Measurements from ENCODE around the gene RNPC3.

RNPC3 gene, protein sequence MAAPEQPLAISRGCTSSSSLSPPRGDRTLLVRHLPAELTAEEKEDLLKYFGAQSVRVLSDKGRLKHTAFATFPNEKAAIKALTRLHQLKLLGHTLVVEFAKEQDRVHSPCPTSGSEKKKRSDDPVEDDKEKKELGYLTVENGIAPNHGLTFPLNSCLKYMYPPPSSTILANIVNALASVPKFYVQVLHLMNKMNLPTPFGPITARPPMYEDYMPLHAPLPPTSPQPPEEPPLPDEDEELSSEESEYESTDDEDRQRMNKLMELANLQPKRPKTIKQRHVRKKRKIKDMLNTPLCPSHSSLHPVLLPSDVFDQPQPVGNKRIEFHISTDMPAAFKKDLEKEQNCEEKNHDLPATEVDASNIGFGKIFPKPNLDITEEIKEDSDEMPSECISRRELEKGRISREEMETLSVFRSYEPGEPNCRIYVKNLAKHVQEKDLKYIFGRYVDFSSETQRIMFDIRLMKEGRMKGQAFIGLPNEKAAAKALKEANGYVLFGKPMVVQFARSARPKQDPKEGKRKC

DNA sequence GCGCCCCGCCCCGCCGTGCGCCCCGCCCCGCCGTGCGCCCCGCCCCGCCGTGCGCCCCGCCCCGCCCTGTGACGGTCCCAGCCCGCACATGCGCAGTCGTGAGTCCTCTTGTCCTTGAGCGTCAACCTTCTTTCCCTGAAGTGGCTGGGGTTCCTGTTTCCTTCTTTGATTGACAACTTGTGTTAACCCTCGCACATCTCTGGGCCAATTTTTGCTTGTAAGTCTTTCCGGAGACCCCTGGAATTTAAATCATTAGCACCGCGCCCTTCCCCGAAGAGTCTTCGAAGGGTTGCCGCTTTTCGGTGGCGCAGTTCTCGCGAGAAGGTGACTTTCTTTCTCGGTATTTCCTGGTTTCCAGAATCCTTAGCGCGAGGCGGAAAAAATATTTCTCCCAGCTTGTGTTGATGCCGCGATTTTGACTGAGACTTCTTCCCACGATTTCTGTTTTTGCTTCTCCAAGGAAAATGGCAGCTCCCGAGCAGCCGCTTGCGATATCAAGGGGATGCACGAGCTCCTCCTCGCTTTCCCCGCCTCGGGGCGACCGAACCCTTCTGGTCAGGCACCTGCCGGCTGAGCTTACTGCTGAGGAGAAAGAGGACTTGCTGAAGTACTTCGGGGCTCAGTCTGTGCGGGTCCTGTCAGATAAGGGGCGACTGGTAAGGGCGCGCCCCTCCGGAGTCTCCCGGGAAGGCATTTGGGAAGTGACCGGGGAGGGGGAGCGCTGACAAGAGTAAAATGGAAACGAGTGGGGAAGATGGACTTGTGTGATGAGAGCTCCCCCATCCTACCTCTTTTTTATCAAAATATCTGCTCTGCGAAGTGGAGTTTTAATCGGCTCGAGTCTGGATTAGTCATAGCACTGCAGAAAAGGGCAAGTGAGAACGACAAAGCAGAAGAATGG lies at the start of gene RNPC3:
RNPC3 (plus strand) TSS at position 93 of the 901 bp plus-strand sequence; CDS start at position 465, 372 bp downstream.
- peak; percentile 90 for DNase-seq (ENCODE audit: low read depth)

DNA sequence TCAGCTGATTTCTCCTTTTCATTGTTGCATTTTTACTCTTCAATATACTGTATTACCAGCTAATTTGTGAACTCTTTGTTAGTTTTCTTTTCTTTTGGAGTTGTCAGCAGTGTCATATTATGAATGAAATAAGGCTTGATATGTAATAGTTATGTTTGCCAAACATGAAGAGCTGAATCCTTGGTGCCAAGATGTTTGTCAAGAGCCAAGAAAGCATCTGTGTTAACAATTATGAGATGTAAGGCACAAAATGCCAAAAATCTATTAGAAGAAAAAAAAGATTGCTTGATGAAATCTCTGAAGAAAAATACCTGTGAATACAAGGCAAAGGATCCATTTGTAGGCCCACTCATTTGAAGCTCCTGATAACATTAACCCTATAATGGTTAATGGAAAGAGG lies 48.4 kb upstream of the RNPC3 start:
- no peak for DNase-seq (ENCODE audit: low read depth)

DNA sequence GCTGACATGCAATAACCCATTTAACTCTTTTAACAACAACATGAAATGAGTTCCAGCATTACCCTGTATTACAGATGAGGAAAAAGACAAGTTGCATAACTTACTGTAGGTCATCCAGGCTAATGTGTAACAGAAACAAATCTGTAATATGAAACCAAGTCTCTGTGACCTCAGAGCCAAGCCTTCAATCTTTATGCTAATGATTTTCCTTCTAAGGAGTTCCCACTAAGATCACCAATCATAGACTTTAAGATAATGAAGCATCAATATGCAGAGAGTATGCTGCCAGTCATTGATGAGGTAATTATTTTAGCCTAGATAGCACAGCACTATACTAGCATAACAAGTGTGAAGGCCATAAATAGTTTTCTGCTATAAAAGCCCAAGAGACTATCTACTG lies 35.6 kb upstream of the RNPC3 start:
- DNase-seq (ENCODE audit: low read depth), result no peak

DNA sequence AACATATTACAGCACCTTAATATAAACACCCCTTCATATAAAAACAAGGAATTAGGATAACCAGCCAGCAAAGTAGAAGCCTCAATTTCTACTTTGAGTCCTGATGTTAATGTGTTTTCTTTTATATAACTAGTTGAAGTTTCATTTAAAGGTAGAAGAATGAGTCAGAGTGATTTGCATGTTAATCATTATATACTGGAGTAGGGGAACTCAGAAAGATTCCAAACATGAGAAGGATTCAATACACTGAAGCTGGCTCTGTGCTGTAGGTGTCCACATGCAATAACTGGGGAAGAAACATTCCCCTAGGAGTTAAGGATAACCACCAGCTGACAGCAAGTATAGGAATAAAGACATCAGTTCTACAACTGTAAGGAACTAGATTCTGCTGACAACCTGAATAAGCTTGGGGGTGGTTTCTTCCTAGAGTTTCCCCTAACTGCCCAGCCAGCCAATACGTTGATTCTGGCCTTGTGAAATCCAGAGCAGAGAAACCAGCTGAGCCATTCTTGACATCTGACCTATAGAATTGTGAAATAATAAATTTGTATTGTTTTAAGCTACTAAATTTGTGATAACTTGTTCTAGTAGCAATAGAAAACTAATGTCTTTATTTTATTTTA lies 33.4 kb upstream of the RNPC3 start:
- DNase-seq (ENCODE audit: low read depth), result no peak

DNA sequence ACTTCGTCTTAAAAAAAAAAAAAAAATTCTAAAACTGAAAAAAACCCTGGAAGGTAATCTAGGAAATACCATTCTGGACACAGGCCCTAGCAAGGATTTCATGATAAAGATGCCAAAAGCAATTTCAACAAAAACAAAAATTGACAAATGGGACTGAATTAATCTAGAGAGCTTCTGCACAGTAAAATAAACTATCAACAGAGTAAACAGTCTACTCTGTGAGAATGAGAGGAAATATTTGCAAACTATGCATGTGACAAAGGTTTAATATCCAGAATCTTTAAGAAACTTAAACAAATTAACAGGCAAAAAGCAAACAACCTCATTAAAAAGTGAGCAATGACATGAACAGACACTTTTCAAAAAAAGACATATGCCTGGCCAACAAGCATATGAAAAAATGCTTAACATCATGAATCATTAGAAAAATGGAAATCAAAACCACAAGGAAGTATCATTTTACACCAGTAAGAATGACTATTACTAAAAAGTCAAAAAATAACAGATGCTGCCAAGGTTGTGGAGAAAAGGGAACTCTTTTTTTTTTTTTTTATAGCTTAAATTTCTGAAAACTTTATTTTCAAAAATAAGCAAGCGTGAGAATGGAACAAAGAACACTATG lies 29.4 kb upstream of the RNPC3 start:
- DNase-seq (ENCODE audit: low read depth), result no peak

DNA sequence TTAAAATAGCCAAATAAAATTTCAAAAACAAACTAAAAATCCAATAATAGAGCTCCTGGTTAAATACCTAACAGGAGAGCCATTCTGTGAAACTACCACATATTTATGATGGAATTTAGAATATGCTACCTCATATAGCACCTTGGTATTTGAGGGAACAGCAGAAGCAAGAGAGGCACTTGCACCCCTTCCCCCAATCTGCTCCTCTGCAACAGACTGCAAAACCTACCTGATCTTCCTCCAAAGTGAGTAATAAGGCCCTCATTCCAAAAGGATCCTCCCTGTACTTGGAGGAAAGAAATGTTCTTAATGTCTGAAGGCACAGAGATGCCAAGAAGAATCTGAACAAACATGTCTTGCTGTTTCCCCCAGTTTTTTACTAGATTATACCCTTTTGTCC lies 28.1 kb upstream of the RNPC3 start:
- DNase-seq (ENCODE audit: low read depth), result no peak

DNA sequence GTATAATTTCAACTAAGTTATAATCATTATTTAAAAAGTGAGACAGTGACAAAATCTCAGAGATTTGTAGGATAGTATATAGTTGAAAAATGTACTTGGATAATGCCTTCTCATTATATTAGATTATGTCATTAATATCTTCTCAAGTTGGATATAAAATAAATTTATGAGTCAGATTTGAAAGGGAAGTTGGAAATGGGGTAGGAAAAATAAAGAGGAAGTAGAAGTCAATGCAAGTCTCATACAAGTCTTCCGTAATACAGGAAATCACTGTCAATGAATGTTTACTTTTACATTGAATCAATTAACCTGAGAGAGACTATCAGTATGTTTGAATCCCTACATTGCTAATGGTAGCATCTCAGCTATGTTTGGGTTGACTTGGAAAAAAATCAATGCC lies 16.2 kb upstream of the RNPC3 start:
- DNase-seq (ENCODE audit: low read depth), result no peak

DNA sequence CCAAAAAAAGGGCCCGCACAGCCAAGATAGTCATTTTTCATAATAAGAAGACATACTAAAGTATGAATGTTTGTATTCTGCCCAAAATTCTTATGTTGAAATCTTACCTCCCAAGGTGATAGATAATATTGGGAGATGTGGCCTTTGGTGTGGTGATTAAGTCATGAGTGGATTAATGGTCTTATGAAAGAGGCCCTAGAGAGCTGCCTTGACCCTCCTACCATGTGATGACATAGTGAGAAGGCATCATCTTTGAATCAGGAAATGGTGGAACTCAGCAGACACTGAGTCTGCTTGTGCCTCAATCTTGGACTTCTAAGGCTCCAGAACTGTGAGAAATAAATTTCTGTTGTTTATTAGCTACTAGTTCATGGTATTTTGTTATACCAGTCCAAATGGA lies 11.8 kb upstream of the RNPC3 start:
- DNase-seq (ENCODE audit: low read depth), result no peak

DNA sequence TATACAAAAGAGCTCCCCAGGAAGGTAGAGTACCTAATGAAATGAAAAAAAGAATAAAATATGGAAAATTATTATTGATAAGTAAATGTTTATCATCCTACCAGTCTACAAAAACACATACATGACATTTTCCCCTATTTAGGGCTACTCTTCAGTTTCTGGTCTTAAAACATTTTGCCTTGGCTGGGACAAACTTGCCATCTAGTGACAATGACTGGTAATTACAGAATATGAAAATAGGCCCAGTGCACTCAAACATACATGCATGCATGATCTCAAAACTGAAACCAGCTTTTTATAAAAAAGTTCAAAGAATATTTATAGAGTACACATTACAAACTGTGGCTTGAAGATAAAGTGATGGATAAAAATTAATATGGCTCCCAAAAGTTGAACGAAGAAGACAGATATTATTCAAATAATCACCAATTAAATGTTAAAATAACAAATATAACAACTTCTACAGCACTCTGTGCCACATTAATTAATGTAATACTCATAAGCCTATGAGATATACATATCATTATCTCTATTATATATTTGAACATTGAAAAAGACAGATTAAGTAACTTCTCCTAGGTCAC lies 10.5 kb upstream of the RNPC3 start:
- no peak for DNase-seq (ENCODE audit: low read depth)

DNA sequence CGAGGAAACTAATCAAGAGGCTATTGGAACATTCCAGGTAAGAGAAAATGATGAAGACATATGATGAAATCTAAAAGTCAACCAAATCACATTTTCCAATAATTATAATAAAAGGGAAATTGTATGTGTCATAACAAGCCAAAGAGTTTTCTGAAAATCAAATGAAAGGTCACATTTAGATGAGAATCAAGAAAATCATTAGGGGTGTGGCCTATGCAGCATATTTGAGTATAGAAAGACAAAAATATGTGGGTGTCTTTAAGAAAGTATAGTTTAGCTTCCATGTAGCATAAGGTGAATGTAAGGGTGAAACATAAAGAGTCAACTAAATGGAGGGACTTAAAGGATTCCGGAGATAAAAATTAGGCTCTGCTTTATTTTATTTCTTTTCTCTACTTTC lies 9.2 kb upstream of the RNPC3 start:
- DNase-seq (ENCODE audit: low read depth), result no peak

DNA sequence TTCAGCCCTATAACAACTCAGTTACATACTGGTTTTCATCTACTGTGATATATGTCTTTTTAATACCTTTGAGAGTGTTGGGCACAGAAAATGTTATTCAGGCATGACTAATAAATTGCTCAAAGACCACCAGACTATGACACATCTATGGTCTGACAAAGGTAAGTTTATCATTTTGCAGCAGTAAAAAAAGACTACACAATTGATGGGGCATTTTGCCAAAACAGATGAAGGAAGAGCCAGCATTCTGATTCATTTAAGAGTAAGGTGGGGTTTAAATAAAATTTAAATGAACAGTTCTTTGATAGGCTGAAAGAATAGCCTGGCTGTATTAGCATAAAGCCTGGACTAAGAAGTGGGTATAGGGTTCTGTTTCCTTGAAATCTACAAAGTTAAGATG lies 8.8 kb upstream of the RNPC3 start:
- DNase-seq (ENCODE audit: low read depth), result no peak

DNA sequence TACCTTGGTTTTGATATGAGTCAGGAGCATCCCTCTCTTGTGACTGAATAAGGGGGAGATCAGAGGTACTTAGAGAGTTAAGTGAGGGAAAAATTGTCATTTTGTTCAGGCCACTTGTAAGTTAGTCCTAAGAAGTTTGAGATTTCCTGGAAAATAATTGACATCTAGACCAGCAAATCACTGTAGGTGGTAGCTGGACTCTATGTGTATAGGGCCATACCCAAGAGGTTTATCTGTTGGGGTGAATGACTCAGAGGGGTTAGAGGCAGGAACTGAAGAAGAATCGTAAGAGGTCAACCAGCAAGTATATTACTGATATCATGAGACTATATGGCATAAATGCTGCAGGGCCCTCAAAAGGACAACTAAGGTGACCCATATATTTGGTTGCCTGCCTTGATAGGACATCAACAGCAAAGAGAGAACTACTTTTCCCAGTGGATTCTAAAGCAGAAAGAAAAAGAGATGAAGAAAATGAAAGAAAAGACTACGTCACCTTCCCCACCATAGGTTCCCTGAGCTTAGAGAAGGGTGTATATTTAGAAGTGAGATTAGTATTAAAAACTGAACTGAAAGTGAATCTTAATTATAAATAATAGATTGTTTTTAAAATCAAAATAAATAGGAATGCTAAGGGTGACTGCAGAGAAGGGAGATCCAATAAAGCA lies 8.0 kb upstream of the RNPC3 start:
- no peak for DNase-seq (ENCODE audit: low read depth)

DNA sequence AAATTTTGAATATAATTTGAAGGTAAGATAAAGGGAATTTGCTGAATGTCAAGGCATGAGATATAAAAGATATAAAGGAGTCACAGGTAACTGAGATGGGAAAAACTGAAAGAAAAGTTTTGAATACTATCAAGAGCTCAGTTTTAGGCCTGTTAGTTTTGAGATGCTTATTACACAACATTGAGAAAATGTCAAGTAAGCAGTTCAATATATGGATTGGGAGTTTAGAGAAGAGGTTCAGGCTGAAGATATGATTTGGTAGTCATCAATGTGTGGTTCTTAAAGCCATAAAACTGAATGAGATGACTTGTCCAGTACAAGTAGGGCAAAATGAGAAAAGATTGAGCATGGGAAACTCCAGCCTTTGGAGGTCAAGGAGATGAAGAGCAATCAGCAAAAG lies 4.7 kb upstream of the RNPC3 start:
- no peak for DNase-seq (ENCODE audit: low read depth)

DNA sequence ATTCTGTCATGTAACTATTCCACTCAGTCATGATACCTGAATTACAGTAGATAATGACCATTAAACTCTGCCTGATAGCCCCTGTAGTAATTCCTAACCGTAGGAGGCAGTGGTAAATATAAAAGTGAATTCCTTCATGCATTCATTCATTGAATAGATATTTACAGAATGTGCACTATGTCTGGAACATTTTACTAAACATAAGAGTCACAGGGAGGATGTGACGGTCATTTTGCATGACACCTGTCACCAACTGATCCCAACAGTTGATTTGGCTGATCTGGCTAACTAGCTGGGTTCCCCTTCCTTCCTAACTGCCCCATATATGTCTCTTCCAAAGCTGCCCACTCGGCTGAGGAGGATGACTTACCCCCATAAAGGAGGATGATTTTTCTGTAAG lies 2.2 kb upstream of the RNPC3 start:
- no peak for DNase-seq (ENCODE audit: low read depth)

DNA sequence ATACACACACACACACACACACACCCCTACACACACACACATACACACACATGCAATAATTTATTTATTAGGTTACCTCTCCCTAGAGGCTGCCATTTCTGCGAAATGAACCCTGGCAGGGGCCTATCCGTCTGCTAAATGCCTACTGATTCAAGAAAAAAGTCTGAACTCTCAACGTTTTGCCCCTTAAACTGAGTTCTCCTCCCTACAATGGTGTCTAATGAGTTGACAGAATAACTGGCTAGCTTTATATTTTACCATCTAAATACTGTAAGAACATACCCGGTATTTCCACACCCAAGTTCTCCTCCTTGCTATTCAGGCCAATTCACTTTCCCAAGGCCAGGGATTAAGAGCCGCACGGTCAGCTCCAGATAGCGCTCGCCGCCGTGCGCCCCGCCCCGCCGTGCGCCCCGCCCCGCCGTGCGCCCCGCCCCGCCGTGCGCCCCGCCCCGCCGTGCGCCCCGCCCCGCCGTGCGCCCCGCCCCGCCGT lies 339 bp upstream of the RNPC3 start:
- DNase-seq (ENCODE audit: low read depth), result no peak

DNA sequence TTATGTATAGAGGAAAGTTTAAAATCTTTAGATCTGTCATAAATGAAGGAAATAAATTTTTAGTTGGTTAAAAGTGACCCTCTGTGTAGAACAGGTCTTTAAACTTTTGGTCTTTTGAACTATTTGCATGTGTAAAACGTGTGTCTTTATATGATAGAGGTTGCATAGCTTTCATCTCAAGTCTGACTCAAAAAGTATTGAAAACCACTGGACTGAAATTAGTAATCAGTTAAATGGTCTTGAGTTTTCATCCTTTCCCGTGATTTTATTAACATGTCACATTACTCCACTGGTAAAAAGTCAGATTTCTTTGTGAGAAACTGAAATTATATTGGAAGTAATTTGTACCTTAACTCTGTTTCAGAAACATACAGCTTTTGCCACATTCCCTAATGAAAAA lies 1.8 kb downstream of the RNPC3 start:
- DNase-seq (ENCODE audit: low read depth), result no peak

DNA sequence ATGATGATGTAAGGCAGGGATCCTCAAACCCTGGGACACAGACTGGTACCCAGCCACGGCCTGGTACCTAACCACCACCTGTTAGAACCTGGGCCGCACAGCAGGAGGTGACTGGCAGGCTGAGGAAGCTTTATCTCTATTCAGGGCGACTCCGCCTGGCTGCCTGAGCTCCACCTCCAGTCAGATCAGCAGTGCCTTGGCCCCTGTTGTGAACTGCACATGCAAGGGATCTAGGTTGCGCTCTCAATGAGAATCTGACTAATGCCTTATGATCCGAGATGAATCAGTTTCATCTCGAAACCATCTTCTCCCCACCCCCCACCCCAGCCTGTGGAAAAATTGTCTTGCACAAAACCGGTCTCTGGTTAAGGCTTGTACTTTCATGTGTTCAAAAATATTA lies 4.2 kb downstream of the RNPC3 start:
- no peak for DNase-seq (ENCODE audit: low read depth)

DNA sequence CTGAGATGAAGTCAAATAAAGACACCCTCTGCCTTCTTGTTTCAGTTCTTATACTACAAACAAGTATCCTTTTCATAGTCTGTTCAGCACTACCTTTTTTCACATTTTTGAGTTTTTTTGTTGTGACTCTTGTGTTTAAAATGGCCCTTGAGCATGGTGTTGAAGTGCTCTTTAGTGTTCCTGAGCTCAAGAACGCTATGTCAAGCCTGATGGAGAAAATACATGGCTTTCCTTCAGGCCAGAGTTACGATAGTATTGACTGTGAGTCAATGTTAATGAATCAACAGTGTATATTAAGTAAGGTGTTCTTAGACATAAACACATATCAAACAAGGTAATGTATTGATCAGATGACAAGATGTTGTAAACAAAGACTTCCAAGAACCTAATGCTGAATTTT lies 12.7 kb downstream of the RNPC3 start:
- no peak for DNase-seq (ENCODE audit: low read depth)

DNA sequence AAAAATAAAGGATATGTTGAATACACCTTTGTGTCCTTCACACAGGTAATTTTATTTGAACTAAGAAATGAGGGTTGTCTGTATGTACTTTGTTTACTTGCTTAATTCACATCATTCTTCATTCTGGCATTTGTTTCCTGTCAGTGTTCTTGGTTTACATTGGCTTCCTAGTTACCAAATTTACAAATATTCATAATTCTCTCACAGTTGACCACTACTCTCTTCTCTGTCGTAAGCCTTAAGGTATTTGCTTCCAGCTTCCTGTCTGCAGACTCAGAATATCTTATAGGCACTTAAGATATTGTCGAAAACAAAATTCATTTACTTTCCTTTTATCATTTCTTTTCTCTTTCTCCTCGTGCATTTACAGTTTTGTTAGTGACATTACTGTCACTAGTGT lies 15.9 kb downstream of the RNPC3 start:
- DNase-seq (ENCODE audit: low read depth), result no peak

DNA sequence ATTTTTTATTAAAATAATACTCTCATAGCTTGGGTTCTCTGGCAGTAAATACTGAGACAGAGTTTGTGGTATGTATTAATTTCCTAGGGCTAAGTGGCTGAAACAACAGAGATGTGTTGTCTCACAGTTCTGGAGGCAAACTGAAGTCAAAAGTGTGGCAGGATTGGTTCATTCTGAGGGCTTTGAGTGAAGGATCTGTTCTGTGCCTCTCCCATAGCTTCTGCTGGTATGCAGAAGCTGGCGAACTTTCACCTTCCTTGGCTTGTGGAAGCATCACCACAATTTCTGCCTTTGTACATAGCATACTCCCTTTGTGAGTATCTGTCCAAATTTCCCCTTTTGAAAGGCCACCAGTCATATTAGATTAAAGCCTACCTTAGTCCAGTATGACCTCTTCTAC lies 21.0 kb downstream of the RNPC3 start:
- no peak for DNase-seq (ENCODE audit: low read depth)

DNA sequence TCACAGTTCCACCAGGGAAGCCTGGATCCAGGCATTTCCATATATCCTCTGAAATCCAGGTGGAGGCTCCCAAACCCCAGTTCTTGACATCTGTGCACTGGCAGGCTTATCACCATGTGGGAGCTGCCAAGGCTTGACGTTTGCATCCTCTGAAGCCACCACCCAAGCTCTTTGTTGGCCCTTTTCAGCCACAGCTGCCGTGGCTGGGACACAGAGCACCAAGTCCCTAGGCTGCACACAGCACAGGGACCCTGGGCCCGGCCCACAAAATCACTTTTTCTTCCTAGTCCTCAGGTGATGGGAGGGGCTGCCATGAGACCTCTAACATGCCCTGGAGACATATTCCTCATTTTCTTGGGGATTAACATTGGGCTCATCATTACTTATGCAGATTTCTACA lies 22.3 kb downstream of the RNPC3 start:
- DNase-seq (ENCODE audit: low read depth), result no peak
